Inflammatory macrophage treated with lipopolysaccharide for 1 hour (primary cell): Measurements from ENCODE around the gene ZNF519.
A peak's percentile ranks its signal among the peaks of the same experiment; 100 is the strongest.
"Not testable (repeated sequence)": the region's sequence is repeated elsewhere in the genome, so short reads cannot be mapped to it uniquely, and the experiment has no call there.

Source experiments
- DNase-seq, 2 donors: peaks; one replicate each; pipeline ENCODE4 v3.0.0-alpha.2; 2020 to 2022

Gene ZNF519

DNA sequence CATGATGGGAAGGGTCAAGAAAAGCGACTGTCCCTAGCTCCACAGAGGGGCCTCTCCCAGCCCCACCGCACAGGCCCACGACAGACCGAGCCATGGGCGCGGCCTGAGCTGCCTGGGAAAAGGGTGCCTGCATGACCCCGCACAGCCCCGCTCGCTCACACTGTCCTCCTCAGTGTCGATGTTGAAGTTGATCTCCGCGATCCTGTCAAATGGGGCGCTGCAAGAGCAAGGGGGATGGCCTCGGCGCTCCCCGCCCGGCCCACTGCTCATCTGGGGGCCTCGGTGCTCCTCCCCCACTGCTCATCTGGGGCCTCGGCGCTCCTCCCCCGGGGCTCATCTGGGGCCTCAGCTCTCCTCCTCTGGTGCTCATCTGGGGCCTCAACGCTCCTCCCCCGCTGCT lies 14.5 kb upstream of the ZNF519 start:
- DNase-seq, result not testable (repeated sequence)

DNA sequence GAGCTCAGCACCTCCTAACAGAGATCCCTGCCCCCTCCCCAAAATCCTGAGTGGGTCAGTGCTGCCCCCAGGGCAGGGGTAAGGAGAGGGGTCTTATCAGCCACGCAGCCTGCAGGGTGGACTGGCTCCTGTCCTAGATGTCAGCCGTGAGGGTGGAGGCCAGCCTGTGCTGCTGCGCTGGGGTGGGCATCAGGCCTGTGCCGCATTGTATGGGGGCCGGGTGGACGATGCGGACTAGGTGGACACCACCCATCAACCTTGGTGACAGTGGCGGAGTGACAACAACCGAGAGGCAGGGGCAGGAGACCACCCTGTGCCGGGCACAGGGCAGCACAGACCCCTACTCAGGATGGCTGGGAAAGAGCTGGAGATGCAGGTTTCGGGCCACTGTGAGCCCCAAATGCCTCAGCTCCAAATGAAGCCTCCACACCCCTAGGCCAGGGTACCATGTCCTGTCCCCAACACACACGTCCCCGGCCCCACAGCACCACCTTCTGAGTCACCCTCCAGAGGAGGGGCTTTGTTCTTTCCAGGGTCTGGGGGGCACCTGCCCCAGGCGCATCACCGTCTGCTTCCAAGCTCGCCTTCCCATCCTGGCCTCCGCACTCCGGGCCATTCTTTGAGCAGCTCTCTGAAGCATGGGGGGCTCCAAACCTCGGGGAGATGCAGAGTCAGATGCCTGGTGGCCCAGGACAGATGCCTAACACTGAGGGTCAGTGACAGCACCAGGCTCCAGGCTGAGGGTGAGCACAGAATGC lies 13.5 kb upstream of the ZNF519 start:
- DNase-seq, result not testable (repeated sequence)

DNA sequence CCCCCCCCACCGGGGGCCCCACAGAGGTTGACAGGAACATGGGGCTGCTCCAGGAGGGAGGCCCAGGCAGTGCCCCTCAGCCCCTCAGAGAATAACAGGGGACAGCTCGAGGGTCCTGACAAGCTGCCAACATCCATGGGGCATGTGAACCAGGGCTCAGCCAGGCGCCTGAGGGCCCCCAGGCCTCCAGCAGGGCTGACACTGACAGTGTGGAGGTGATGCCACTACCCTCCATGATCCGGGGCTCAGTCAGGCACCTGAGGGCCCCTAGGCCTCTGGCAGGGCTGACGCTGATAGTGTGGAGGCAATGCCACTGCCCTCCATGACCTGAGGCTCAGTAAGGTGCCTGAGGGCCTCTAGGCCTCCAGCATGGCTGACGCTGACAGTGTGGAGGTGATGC lies 12.8 kb upstream of the ZNF519 start:
- not testable (repeated sequence) for DNase-seq

DNA sequence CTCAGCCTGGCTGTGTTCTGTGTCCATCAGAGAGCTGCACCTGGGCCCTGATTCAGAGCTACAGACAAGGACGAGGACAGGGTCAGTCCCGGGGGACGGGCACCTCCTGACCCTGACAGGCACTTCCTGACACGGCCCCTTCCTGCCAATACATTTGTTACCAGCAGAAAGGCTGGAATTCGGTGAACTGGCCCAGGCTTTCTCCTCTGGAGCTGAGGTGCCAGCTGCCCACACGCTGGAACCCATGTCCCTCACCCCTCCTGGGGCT lies 12.3 kb upstream of the ZNF519 start:
- DNase-seq, result no peak

GRCh38 chr18:14143871-14144627 lies 11.8 kb upstream of the ZNF519 start:
- not testable (repeated sequence) for DNase-seq

GRCh38 chr18:14143396-14143795 lies 11.2 kb upstream of the ZNF519 start:
- DNase-seq, result not testable (repeated sequence)

GRCh38 chr18:14142177-14142576 lies 9.9 kb upstream of the ZNF519 start:
- DNase-seq, result not testable (repeated sequence)

- peak; percentile 70 to 76 for DNase-seq
These were observed 7.3 kb upstream of the ZNF519 start for GRCh38 chr18:14139583-14139982.

DNA sequence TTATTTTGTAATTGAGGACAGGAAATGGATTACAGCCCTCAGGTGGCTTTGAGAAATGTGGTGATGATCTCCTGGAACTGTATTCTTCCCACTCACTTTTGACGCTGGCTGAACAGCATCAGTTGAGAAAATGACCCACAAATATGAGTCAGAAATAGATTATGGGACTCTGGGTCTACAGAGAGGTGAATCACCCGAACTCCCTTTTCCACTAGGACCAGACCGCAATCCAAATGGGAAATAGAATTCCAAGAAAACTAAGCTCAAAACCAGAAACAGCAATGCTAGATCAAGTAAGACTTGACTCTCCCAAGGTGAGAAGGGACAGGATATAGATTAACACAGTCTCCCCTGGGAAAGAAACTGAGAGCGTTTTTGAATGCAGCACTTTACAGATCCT lies 5.7 kb upstream of the ZNF519 start:
- not testable (repeated sequence) for DNase-seq

- not testable (repeated sequence) for DNase-seq
These were observed 452 bp downstream of the ZNF519 start for GRCh38 chr18:14131696-14132270.

- DNase-seq, result not testable (repeated sequence)
These were observed 1.4 kb downstream of the ZNF519 start for GRCh38 chr18:14130804-14131203.

DNA sequence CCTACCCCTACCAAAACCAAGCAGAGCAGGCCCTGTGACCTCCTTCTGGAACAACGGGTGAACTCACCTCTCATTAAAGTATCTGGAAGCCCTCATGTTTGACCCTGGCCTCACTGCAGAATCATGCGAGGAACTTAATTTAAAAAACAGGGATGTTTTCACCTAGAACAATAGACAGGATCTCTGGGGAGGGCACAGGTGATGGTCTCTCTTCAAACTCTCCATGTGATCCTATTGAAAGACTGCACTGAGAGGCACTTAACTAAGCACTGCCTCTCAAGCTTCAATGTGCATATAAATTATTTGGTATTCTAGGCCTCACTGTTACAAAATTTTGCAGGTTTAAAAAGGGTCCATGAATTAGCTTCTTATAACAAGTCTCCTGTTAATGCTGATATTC lies 7.5 kb downstream of the ZNF519 start:
- DNase-seq, result no peak

GRCh38 chr18:14122097-14122496 lies 10.1 kb downstream of the ZNF519 start:
- no peak for DNase-seq

GRCh38 chr18:14120926-14121325 lies 11.3 kb downstream of the ZNF519 start:
- DNase-seq, result no peak

DNA sequence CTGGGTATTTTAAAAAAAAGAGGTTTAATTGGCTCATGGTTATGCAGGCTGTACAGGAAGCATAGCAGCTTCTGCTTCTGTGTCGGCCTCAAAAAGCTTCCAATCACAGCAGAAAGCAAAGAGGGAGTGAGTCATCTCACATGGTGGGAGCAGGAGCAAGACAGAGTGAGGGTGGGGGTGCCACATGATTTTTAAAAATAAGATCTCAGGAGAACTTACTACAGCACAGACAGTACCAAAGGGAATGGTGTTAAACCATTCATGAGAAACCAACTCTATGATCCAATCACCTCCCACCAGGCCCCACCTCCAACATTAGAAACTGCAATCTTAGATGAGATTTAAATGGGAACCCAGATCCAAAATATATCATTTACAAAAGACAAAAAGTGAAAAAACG lies 14.6 kb downstream of the ZNF519 start:
- peak in 1 of 2 donors; percentile 38 for DNase-seq

GRCh38 chr18:14106906-14107305 lies 25.3 kb downstream of the ZNF519 start:
- no peak for DNase-seq

- no peak for DNase-seq
These were observed 27.1 kb downstream of the ZNF519 start for GRCh38 chr18:14104906-14105748.

GRCh38 chr18:14104201-14104600 lies 28.0 kb downstream of the ZNF519 start:
- peak; percentile 22 to 52 for DNase-seq

GRCh38 chr18:14100503-14101286 lies 31.5 kb downstream of the ZNF519 start:
- DNase-seq, result no peak

- no peak for DNase-seq
These were observed 33.8 kb downstream of the ZNF519 start for GRCh38 chr18:14098428-14098827.

- DNase-seq, result no peak
These were observed 34.5 kb downstream of the ZNF519 start for GRCh38 chr18:14097761-14098160.

DNA sequence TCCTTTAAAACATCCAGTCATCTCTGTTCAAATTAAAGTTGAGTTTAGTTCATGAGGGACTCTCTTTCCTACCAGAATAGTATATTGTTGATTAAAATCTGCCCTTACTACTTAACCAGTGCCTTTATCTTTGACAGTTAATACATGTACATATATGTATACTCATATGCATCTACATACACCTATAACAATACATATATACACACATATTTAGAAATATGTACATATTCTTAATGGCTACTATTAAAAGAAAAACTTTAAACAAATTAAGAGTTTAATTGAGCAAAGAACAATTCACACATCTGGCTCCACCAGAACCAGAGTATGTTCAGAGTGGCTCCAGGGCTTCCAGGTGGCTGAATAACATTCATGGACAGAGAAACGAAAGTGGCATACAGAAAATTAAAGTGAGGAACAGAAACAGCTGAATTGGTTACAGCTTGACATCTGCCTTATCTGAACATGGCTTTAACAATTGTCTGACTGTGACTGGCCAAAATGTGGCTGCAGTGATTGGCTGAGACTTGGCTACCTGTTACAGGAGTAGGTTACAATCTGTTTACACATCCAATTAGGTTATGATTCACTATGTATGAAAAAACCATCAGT lies 38.8 kb downstream of the ZNF519 start:
- no peak for DNase-seq
